ENCODE measurements around the gene UVRAG. TPM values are rescaled to one million over a fixed set of nuclear protein-coding genes. Genes with fewer than 3 reads are reported as not detected.

UVRAG gene
- total RNA-seq, 1 experiment from 2014 or later = 29.5 TPM

DNA sequence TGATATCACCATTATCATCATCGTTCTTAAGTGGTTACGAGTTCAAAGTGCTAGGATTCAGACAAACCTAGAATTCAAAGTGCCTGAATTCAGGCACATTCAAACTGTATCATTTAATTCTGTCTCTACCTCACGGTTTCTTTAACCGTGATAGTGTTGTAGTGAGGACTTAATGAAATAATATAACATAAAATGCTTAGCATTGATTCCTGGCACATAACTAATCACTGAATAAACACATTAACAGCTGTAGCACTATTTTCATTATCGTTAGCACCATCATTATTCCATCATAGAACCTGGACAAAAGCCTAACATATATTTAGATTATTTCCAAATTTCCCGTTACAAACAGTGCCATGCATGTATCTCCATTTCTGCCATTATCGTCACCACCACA lies 289.3 kb downstream of the UVRAG start:
- no peak for DNase-seq (ENCODE audit: low read depth, low spot score)
- BruUV-seq (replicated peaks) = no TSS peak
- no peak for TF ChIP-seq SIN3A (IDR thresholded peaks at IDR 0.05; ENCODE audit: borderline replicate concordance, insufficient read depth, low read depth, low read length)
- no peak for TF ChIP-seq POLR2AphosphoS5 (IDR thresholded peaks at IDR 0.05; ENCODE audit: low read depth, low read length)
- TF ChIP-seq, protein P1, sequence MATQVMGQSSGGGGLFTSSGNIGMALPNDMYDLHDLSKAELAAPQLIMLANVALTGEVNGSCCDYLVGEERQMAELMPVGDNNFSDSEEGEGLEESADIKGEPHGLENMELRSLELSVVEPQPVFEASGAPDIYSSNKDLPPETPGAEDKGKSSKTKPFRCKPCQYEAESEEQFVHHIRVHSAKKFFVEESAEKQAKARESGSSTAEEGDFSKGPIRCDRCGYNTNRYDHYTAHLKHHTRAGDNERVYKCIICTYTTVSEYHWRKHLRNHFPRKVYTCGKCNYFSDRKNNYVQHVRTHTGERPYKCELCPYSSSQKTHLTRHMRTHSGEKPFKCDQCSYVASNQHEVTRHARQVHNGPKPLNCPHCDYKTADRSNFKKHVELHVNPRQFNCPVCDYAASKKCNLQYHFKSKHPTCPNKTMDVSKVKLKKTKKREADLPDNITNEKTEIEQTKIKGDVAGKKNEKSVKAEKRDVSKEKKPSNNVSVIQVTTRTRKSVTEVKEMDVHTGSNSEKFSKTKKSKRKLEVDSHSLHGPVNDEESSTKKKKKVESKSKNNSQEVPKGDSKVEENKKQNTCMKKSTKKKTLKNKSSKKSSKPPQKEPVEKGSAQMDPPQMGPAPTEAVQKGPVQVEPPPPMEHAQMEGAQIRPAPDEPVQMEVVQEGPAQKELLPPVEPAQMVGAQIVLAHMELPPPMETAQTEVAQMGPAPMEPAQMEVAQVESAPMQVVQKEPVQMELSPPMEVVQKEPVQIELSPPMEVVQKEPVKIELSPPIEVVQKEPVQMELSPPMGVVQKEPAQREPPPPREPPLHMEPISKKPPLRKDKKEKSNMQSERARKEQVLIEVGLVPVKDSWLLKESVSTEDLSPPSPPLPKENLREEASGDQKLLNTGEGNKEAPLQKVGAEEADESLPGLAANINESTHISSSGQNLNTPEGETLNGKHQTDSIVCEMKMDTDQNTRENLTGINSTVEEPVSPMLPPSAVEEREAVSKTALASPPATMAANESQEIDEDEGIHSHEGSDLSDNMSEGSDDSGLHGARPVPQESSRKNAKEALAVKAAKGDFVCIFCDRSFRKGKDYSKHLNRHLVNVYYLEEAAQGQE (IDR thresholded peaks at IDR 0.05; ENCODE audit: insufficient read depth in 1 of 2, low read depth in 2 of 2, low read length in 1 of 2) = no peak
- TF ChIP-seq, protein P2, sequence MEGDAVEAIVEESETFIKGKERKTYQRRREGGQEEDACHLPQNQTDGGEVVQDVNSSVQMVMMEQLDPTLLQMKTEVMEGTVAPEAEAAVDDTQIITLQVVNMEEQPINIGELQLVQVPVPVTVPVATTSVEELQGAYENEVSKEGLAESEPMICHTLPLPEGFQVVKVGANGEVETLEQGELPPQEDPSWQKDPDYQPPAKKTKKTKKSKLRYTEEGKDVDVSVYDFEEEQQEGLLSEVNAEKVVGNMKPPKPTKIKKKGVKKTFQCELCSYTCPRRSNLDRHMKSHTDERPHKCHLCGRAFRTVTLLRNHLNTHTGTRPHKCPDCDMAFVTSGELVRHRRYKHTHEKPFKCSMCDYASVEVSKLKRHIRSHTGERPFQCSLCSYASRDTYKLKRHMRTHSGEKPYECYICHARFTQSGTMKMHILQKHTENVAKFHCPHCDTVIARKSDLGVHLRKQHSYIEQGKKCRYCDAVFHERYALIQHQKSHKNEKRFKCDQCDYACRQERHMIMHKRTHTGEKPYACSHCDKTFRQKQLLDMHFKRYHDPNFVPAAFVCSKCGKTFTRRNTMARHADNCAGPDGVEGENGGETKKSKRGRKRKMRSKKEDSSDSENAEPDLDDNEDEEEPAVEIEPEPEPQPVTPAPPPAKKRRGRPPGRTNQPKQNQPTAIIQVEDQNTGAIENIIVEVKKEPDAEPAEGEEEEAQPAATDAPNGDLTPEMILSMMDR (IDR thresholded peaks at IDR 0.05) = no peak
- TF ChIP-seq TCF7L2 (IDR thresholded peaks at IDR 0.05; ENCODE audit: low read depth, low read length) = no peak
- ChIA-PET POLR2A (no interaction called here), CTCF (no interaction called here)
- Histone ChIP-seq H3K9me3 (ENCODE audit: control insufficient read depth, insufficient read depth, low read depth, low read length) (no peaks in the 10 kb centered on the region), H3K27ac (ENCODE audit: low read length) (no peak overlapping the region), H3K36me3 (ENCODE audit: control insufficient read depth, insufficient read depth, low read length) (no peaks in the 10 kb centered on the region), H3K27me3 (ENCODE audit: control insufficient read depth, insufficient read depth, low read length) (no peaks in the 10 kb centered on the region), H3K4me1 (ENCODE audit: control insufficient read depth, insufficient read depth, low read length) (no peaks in the 10 kb centered on the region), H3K4me3 (ENCODE audit: low read depth in 2 of 2, low read length in 2 of 2) (no peak overlapping the region)
- in situ Hi-C loops (cut with HindIII; ENCODE audit: low pct_unique_long_range_greater_than_20kb, low sequenced_read_pairs) (no loop called here), intact Hi-C loops (cut with micrococcal nuclease; ENCODE audit: unreplicated experiment) (no loop called here)
- ATAC-seq = no peak

DNA sequence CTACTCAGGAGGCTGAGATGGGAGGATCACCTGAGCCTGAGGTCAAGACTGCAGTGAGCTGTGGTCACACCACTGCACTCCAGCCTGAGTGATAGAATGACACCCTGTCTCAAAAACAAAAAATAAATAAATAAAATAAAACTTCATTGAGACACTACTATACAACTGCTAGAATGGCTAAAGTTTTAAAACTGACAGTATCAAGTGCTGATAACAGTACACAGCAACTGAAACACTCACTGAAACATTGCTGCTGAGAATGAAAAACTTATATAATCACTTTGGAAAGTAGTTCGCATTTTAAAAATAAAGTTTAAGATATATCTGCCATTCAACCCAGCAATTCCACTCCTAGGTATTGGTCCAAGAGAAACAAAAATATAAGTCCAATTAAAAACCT lies 290.6 kb downstream of the UVRAG start:
- intact Hi-C loops (cut with micrococcal nuclease; ENCODE audit: unreplicated experiment) = no loop called here

More for the DNA sequence above, 290.6 kb downstream of the UVRAG start:
- no peak overlapping the region for H3K27ac ChIP-seq (ENCODE audit: low read length)
- BruUV-seq (replicated peaks) = no TSS peak
- no peaks in the 10 kb centered on the region for H3K27me3 ChIP-seq (ENCODE audit: control insufficient read depth, insufficient read depth, low read length)
- ChIA-PET POLR2A (interaction anchor here (0.6 kb wide), 1 partner anchor 68 kb away, joined by 4 read pairs; no protein-coding TSS in a partner anchor), CTCF (no interaction called here)
- DNase-seq (ENCODE audit: low read depth, low spot score) (no peak), ATAC-seq (no peak)
- no peaks in the 10 kb centered on the region for H3K4me1 ChIP-seq (ENCODE audit: control insufficient read depth, insufficient read depth, low read length)
- in situ Hi-C loops (cut with HindIII; ENCODE audit: low pct_unique_long_range_greater_than_20kb, low sequenced_read_pairs) = no loop called here
- TF ChIP-seq SIN3A (IDR thresholded peaks at IDR 0.05; ENCODE audit: borderline replicate concordance, insufficient read depth, low read depth, low read length) (no peak), TCF7L2 (IDR thresholded peaks at IDR 0.05; ENCODE audit: low read depth, low read length) (no peak), POLR2AphosphoS5 (IDR thresholded peaks at IDR 0.05; ENCODE audit: low read depth, low read length) (no peak)
- TF ChIP-seq, protein P2 (IDR thresholded peaks at IDR 0.05) = no peak
- TF ChIP-seq, protein P1 (IDR thresholded peaks at IDR 0.05; ENCODE audit: insufficient read depth in 1 of 2, low read depth in 2 of 2, low read length in 1 of 2) = no peak
- H3K4me3 ChIP-seq (ENCODE audit: low read depth in 2 of 2, low read length in 2 of 2) = no peak overlapping the region
- H3K36me3 ChIP-seq (ENCODE audit: control insufficient read depth, insufficient read depth, low read length) = no peaks in the 10 kb centered on the region
- H3K9me3 ChIP-seq (ENCODE audit: control insufficient read depth, insufficient read depth, low read depth, low read length) = no peaks in the 10 kb centered on the region

All from Panc1 (cell line).